OCI-LY1 (cell line): Measurements from ENCODE around the gene CRYGS.
A peak's percentile ranks its signal among the peaks of the same experiment; 100 is the strongest.

Experiments used
- H2AFZ ChIP-seq: fragments of 200-600 bp; sonication (generic), shearing (Covaris generic); 2 replicates; pipeline ENCODE4 v1.6.0; 2014; ENCODE audit warnings: antibody characterized with exemption, mild to moderate bottlenecking, low read length
- H3F3A ChIP-seq: fragments of 200-600 bp; sonication (generic), shearing (Covaris generic); 2 replicates; pipeline ENCODE4 v1.6.0; 2014; ENCODE audit warnings: mild to moderate bottlenecking, antibody characterized with exemption, low read length, moderate library complexity; ENCODE audit not compliant: insufficient read depth
- H3K27ac ChIP-seq: fragments of 200-600 bp; sonication (generic); 2 replicates; pipeline ENCODE4 v1.5.1; 2014; ENCODE audit warnings: low read length, mixed run types, mild to moderate bottlenecking, low read depth; ENCODE audit not compliant: poor library complexity, severe bottlenecking
- H3K27me3 ChIP-seq: fragments of 200-600 bp; sonication (generic); 2 replicates; pipeline ENCODE4 v1.6.0; 2014; ENCODE audit warnings: antibody characterized with exemption, mild to moderate bottlenecking, low read length, moderate library complexity; ENCODE audit not compliant: insufficient read depth
- H3K36me3 ChIP-seq: fragments of 200-600 bp; sonication (generic); 2 replicates; pipeline ENCODE4 v1.6.1; 2014; ENCODE audit warnings: mild to moderate bottlenecking, antibody characterized with exemption, low read length, moderate library complexity, mixed read lengths; ENCODE audit not compliant: insufficient read depth
- H3K4me1 ChIP-seq: fragments of 200-600 bp; sonication (generic); 2 replicates; pipeline ENCODE4 v1.5.1; 2014; ENCODE audit warnings: mild to moderate bottlenecking, low read length, moderate library complexity; ENCODE audit not compliant: insufficient read depth, severe bottlenecking
- H3K4me2 ChIP-seq: fragments of 200-600 bp; sonication (generic), shearing (Covaris generic); 2 replicates; pipeline ENCODE4 v1.6.1; 2014; ENCODE audit warnings: low read length
- H3K4me3 ChIP-seq: fragments of 200-600 bp; sonication (generic); 2 replicates; pipeline ENCODE4 v1.5.1; 2014; ENCODE audit warnings: low read length, low read depth, mild to moderate bottlenecking, mixed read lengths; ENCODE audit not compliant: poor library complexity, severe bottlenecking
- H3K79me2 ChIP-seq: fragments of 200-600 bp; shearing (Covaris generic); 2 replicates; pipeline ENCODE4 v1.6.1; 2016; ENCODE audit warnings: mixed run types, low read length, mixed read lengths; ENCODE audit not compliant: insufficient read depth
- H3K9ac ChIP-seq: fragments of 200-600 bp; sonication (generic), shearing (Covaris generic); 2 replicates; pipeline ENCODE4 v1.6.1; 2014; ENCODE audit warnings: mild to moderate bottlenecking, low read length, mixed read lengths
- H3K9me2 ChIP-seq: fragments of 200-600 bp; sonication (generic), shearing (Covaris generic); 2 replicates; pipeline ENCODE4 v1.6.1; 2014; ENCODE audit warnings: low read depth, mild to moderate bottlenecking, low read length, mixed read lengths
- H3K9me3 ChIP-seq: fragments of 200-600 bp; shearing (Covaris generic); 2 replicates; pipeline ENCODE4 v1.6.1; 2014; ENCODE audit warnings: low read length, mixed read lengths
- H4K20me1 ChIP-seq: fragments of 200-600 bp; sonication (generic), shearing (Covaris generic); 2 replicates; pipeline ENCODE4 v1.6.0; 2016; ENCODE audit warnings: mild to moderate bottlenecking, low read length; ENCODE audit not compliant: insufficient read depth
- CTCF ChIP-seq: fragments of 200-600 bp; sonication (generic), shearing (Covaris generic); IDR thresholded peaks from 2 replicates; pipeline ENCODE4 v1.5.1; 2017; ENCODE audit warnings: mild to moderate bottlenecking, antibody characterized with exemption, low read length, moderate library complexity, mixed read lengths
- EZH2 ChIP-seq: fragments of 200-600 bp; sonication (generic), shearing (Covaris generic); IDR thresholded peaks from 2 replicates; pipeline ENCODE4 v1.8.0; 2017; ENCODE audit warnings: borderline replicate concordance, mixed run types, mild to moderate bottlenecking, antibody characterized with exemption, low read length, moderate library complexity, mixed read lengths

CRYGS gene

GRCh38 chr3:186517218-186517617 is 27.0 kb downstream of the CRYGS start:
- no peaks in the 10 kb centered on the region for H4K20me1 ChIP-seq
- H2AFZ ChIP-seq, result no peak overlapping the region
- H3K36me3 ChIP-seq, result no peaks in the 10 kb centered on the region
- TF ChIP-seq CTCF, result no peak
- TF ChIP-seq EZH2, result no peak
- H3K27ac ChIP-seq, result no peak overlapping the region
- no peak overlapping the region for H3K4me3 ChIP-seq
- peaks cover 67% of the 10 kb centered on the region for H3K4me1 ChIP-seq
- no peaks in the 10 kb centered on the region for H3K27me3 ChIP-seq
- H3K9me3 ChIP-seq, result no peaks in the 10 kb centered on the region
- no peak overlapping the region for H3K4me2 ChIP-seq
- no peak overlapping the region for H3K9ac ChIP-seq
- no peaks in the 10 kb centered on the region for H3K79me2 ChIP-seq
- no peaks in the 10 kb centered on the region for H3K9me2 ChIP-seq
- H3F3A ChIP-seq, result 0 out of 2 replicates have a peak, but pooled peaks cover 4% of the 10 kb centered on the region

DNA sequence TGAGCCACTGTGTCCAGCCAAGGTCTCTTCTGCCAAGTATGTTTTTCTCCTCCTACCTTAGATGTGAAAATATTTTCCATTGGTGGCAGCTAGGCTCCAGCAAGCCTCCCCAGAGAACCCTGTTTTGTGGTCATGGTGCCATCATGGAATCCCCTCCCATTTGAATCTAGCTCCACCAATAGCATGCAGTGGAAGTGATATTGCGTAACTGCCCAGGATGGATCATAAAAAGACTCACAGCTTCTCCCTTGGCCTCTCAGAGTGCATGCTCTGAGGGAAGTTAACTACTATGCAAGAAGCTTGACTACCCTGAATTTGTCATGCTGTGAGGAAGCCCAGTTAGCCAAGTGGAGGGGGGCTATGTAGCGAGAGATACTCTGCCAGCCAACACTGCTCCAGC is 27.5 kb downstream of the CRYGS start:
- H3K9me3 ChIP-seq, result no peaks in the 10 kb centered on the region
- no peaks in the 10 kb centered on the region for H3K27me3 ChIP-seq
- H3K9me2 ChIP-seq, result no peaks in the 10 kb centered on the region
- H4K20me1 ChIP-seq, result no peaks in the 10 kb centered on the region
- H2AFZ ChIP-seq, result no peak overlapping the region
- H3K36me3 ChIP-seq, result no peaks in the 10 kb centered on the region
- H3K4me2 ChIP-seq, result no peak overlapping the region
- no peak overlapping the region for H3K9ac ChIP-seq
- 0 out of 2 replicates have a peak, but pooled peaks cover 4% of the 10 kb centered on the region for H3F3A ChIP-seq
- TF ChIP-seq EZH2, result no peak
- no peak for TF ChIP-seq CTCF
- no peak overlapping the region for H3K4me3 ChIP-seq
- peaks cover 62% of the 10 kb centered on the region for H3K4me1 ChIP-seq
- H3K79me2 ChIP-seq, result no peaks in the 10 kb centered on the region
- no peak overlapping the region for H3K27ac ChIP-seq

DNA sequence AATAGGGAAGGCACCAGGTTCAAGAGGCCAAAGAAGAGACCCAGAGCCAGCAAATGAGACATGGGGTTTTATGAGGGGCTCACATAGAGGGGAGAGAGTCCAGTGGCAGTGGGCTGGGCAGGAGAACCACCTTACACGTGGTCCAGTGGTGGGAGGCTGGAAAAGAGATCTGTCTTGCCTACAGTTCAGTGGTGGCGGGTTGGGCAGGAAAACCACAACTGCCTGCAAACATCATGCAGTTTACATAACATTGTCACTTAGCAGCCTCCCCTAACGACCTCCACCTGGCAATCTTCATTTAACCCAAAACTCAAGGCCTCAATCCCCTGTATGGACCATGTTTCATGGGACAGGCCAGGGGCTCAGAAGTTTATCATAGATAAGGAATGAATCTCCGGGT is 29.1 kb downstream of the CRYGS start:
- peaks cover 47% of the 10 kb centered on the region for H3K4me1 ChIP-seq
- H3K4me3 ChIP-seq, result no peak overlapping the region
- no peaks in the 10 kb centered on the region for H3K27me3 ChIP-seq

More for the DNA sequence above, 29.1 kb downstream of the CRYGS start:
- H2AFZ ChIP-seq, result no peak overlapping the region
- no peak for TF ChIP-seq EZH2
- TF ChIP-seq CTCF, result no peak
- H3K4me2 ChIP-seq, result no peak overlapping the region; the same call in 1 of the 2 replicates
- no peaks in the 10 kb centered on the region for H3K36me3 ChIP-seq
- no peak overlapping the region for H3K9ac ChIP-seq
- no peaks in the 10 kb centered on the region for H4K20me1 ChIP-seq
- H3K9me3 ChIP-seq, result no peaks in the 10 kb centered on the region
- peak overlapping the region; percentile 4 for H3K27ac ChIP-seq
- H3K79me2 ChIP-seq, result no peaks in the 10 kb centered on the region
- H3K9me2 ChIP-seq, result no peaks in the 10 kb centered on the region
- H3F3A ChIP-seq, result 0 out of 2 replicates have a peak, but pooled peaks cover 4% of the 10 kb centered on the region
